ENCODE results near the gene CDK10. TPM values are rescaled to one million over a fixed set of nuclear protein-coding genes. Genes with fewer than 3 reads are reported as not detected.

CDK10 gene
- total RNA-seq, 1 donor from 2014 or later = 40.5 TPM

GRCh38 chr16:89701425-89702406 lies 15.2 kb downstream of the CDK10 start, which contains the start of gene SPATA2L:
SPATA2L (minus strand) TSS chr16:89701705; CDS start chr16:89701232, 473 bp downstream.
- Histone ChIP-seq H3K36me3 (ENCODE audit: insufficient read depth, low read length) (no peaks in the 10 kb centered on the region), H3K4me2 (ENCODE audit: low read length) (peak within 1 kb of the TSS; percentile 88), H3K27me3 (ENCODE audit: insufficient read depth, low read length) (no peaks in the 10 kb centered on the region), H3K4me1 (ENCODE audit: insufficient read depth, low read length) (peaks cover 14% of the 10 kb centered on the region), H3K9me3 (ENCODE audit: insufficient read depth, low read depth, low read length) (no peaks in the 10 kb centered on the region), H2AFZ (ENCODE audit: low read depth, low read length) (peak within 1 kb of the TSS; percentile 85), H4K20me1 (ENCODE audit: insufficient read depth, low read length) (peaks cover 20% of the 10 kb centered on the region), H3K4me3 (ENCODE audit: insufficient read depth, low read depth, low read length) (peak within 1 kb of the TSS; percentile 61), H3K9ac (ENCODE audit: low read length) (peak within 1 kb of the TSS; percentile 67), H3K79me2 (ENCODE audit: insufficient read depth, low read length) (no peaks in the 10 kb centered on the region), H3K27ac (ENCODE audit: low read depth, low read length) (peak within 1 kb of the TSS; percentile 61)
- TF ChIP-seq EZH2 (IDR thresholded peaks at IDR 0.05; ENCODE audit: insufficient read depth, low read length) = no peak
- TF ChIP-seq CTCF (IDR thresholded peaks at IDR 0.05; ENCODE audit: insufficient read depth, low read depth, low read length) = no peak
- Mint-ChIP-seq H3K4me1 (ENCODE audit: low read depth, unreplicated experiment) (no peaks in the 10 kb centered on the region), H3K4me3 (ENCODE audit: unreplicated experiment) (peak within 1 kb of the TSS; percentile 76), H3K9me3 (ENCODE audit: unreplicated experiment) (no peaks in the 10 kb centered on the region), H3K36me3 (ENCODE audit: low read depth, unreplicated experiment) (peaks cover 5% of the 10 kb centered on the region), H3K27ac (ENCODE audit: unreplicated experiment) (peak within 1 kb of the TSS; percentile 75), H3K27me3 (ENCODE audit: low read depth, unreplicated experiment) (no peaks in the 10 kb centered on the region)
- no peak for FAIRE-seq
- DNase-seq (ENCODE audit: low read depth) = peak; percentile 50

- Histone ChIP-seq H3K9me3 (ENCODE audit: insufficient read depth, low read depth, low read length) (no peaks in the 10 kb centered on the region), H3K4me3 (ENCODE audit: insufficient read depth, low read depth, low read length) (no peak overlapping the region), H2AFZ (ENCODE audit: low read depth, low read length) (no peak overlapping the region), H3K36me3 (ENCODE audit: insufficient read depth, low read length) (no peaks in the 10 kb centered on the region), H3K9ac (ENCODE audit: low read length) (no peak overlapping the region), H3K27me3 (ENCODE audit: insufficient read depth, low read length) (no peaks in the 10 kb centered on the region), H3K4me2 (ENCODE audit: low read length) (no peak overlapping the region), H3K27ac (ENCODE audit: low read depth, low read length) (no peak overlapping the region), H3K79me2 (ENCODE audit: insufficient read depth, low read length) (no peaks in the 10 kb centered on the region), H3K4me1 (ENCODE audit: insufficient read depth, low read length) (peaks cover 14% of the 10 kb centered on the region), H4K20me1 (ENCODE audit: insufficient read depth, low read length) (peaks cover 7% of the 10 kb centered on the region)
- FAIRE-seq (no peak), DNase-seq (ENCODE audit: low read depth) (no peak)
- H3K4me1 Mint-ChIP-seq (ENCODE audit: low read depth, unreplicated experiment) = no peaks in the 10 kb centered on the region
- H3K9me3 Mint-ChIP-seq (ENCODE audit: unreplicated experiment) = no peaks in the 10 kb centered on the region
- no peak for TF ChIP-seq EZH2 (IDR thresholded peaks at IDR 0.05; ENCODE audit: insufficient read depth, low read length)
- TF ChIP-seq CTCF (IDR thresholded peaks at IDR 0.05; ENCODE audit: insufficient read depth, low read depth, low read length) = no peak
- H3K27ac Mint-ChIP-seq (ENCODE audit: unreplicated experiment) = no peak overlapping the region
- no peaks in the 10 kb centered on the region for H3K36me3 Mint-ChIP-seq (ENCODE audit: low read depth, unreplicated experiment)
- no peaks in the 10 kb centered on the region for H3K27me3 Mint-ChIP-seq (ENCODE audit: low read depth, unreplicated experiment)
- no peak overlapping the region for H3K4me3 Mint-ChIP-seq (ENCODE audit: unreplicated experiment)
Measured at GRCh38 chr16:89704281-89704680, 17.8 kb downstream of the CDK10 start.
